Fibroblast of lung (primary cell): ENCODE results near the gene TAS2R41. TPM values are rescaled to one million over a fixed set of nuclear protein-coding genes. Genes with fewer than 3 reads are reported as not detected.

Source experiments
- DNase-seq, 2 donors: peaks; one replicate each; pipeline versions ENCODE4 v3.0.0 to v3.0.0-alpha.2; 2010; ENCODE audit warnings: low read depth in 2 of 2
- H2AFZ ChIP-seq: 2 replicates; pipeline ENCODE4 v1.5.1; 2012; ENCODE audit warnings: low read length, control low read depth, inconsistent platforms
- H3K27ac ChIP-seq: 2 replicates; pipeline ENCODE4 v1.5.1; 2011; ENCODE audit warnings: low read length, control low read depth; ENCODE audit not compliant: insufficient read depth
- H3K27me3 ChIP-seq: 2 replicates; pipeline ENCODE4 v1.5.1; 2011; ENCODE audit warnings: mild to moderate bottlenecking, low read length; ENCODE audit not compliant: control insufficient read depth, insufficient read depth
- H3K36me3 ChIP-seq: 2 replicates; pipeline ENCODE4 v1.5.1; 2011; ENCODE audit warnings: low read length; ENCODE audit not compliant: control insufficient read depth, insufficient read depth
- H3K4me1 ChIP-seq: 2 replicates; pipeline ENCODE4 v1.5.1; 2011; ENCODE audit warnings: low read length; ENCODE audit not compliant: control insufficient read depth, insufficient read depth; ENCODE audit errors: extremely low read depth
- H3K4me2 ChIP-seq: 2 replicates; pipeline ENCODE4 v1.5.1; 2011; ENCODE audit warnings: low read length, control low read depth; ENCODE audit not compliant: insufficient read depth; ENCODE audit errors: extremely low read depth
- H3K4me3 ChIP-seq, 4 experiments: fragments of 200-600 bp in 1 of 4; sonication (generic) in 1 of 4; replicated peaks in 1 of 4; 2 replicates each; pipeline ENCODE4 v1.5.1; 2011 to 2016; ENCODE audit warnings: low read length in 4 of 4, low read depth in 3 of 4, mild to moderate bottlenecking in 3 of 4, control low read depth in 2 of 4, inconsistent platforms in 1 of 4, mixed read lengths in 1 of 4; ENCODE audit not compliant: insufficient read depth in 1 of 4; ENCODE audit errors: control extremely low read depth in 1 of 4
- H3K79me2 ChIP-seq: 2 replicates; pipeline ENCODE4 v1.5.1; 2012; ENCODE audit warnings: mild to moderate bottlenecking, low read length, inconsistent platforms; ENCODE audit not compliant: control insufficient read depth, insufficient read depth
- H3K9ac ChIP-seq: 2 replicates; pipeline ENCODE4 v1.5.1; 2011; ENCODE audit warnings: mild to moderate bottlenecking, low read length, control low read depth; ENCODE audit not compliant: insufficient read depth
- H3K9me3 ChIP-seq: 2 replicates; pipeline ENCODE4 v1.5.1; 2012; ENCODE audit warnings: low read depth, low read length; ENCODE audit not compliant: control insufficient read depth, insufficient read depth
- H4K20me1 ChIP-seq: 2 replicates; pipeline ENCODE4 v1.5.1; 2011; ENCODE audit warnings: low read length; ENCODE audit not compliant: control insufficient read depth, insufficient read depth; ENCODE audit errors: extremely low read depth
- CTCF ChIP-seq, 2 donors: IDR thresholded peaks in 1 of 2; conservative IDR thresholded peaks in 1 of 2; 1 replicate in 1 of 2; 2 replicates in 1 of 2; pipeline ENCODE4 v1.5.1; 2011 to 2012; ENCODE audit warnings: low read length in 2 of 2, control low read depth in 1 of 2, inconsistent platforms in 1 of 2, low read depth in 1 of 2, mild to moderate bottlenecking in 1 of 2
- EZH2 ChIP-seq: IDR thresholded peaks from 2 replicates; pipeline ENCODE4 v1.5.1; 2012; ENCODE audit warnings: low read length, control low read depth, mild to moderate bottlenecking; ENCODE audit errors: missing control alignments
- polyA plus RNA-seq, 2 donors: library from polyadenylated mRNA; depleted of rRNA in 1 of 2; stranded (reverse) in 1 of 2; unstranded in 1 of 2; fragments of >200 nt; gene quantifications; 2 replicates each; pipeline ENCODE4 v1.2.1, GENCODE V29; 2011 to 2012; ENCODE audit warnings: missing spikeins in 1 of 2
- total RNA-seq: library from RNA; depleted of rRNA; stranded (reverse); fragments of >200 nt; gene quantifications from 2 replicates; pipeline ENCODE4 v1.2.1, GENCODE V29; 2014

Gene TAS2R41
- total and polyA plus RNA-seq, 2 donors (not counting 1 experiment from before 2014, with no cell fraction given), result not detected

- no peaks in the 10 kb centered on the region for H3K9me3 ChIP-seq
- H3K27me3 ChIP-seq, result no peaks in the 10 kb centered on the region
- no peak overlapping the region for H3K9ac ChIP-seq
- H3K36me3 ChIP-seq, result no peaks in the 10 kb centered on the region
- H4K20me1 ChIP-seq, result no peaks in the 10 kb centered on the region
- no peaks in the 10 kb centered on the region for H3K79me2 ChIP-seq
- H3K4me1 ChIP-seq, result peaks cover 2% of the 10 kb centered on the region
- no peak overlapping the region for H2AFZ ChIP-seq
- no peak for DNase-seq
- no peak overlapping the region for H3K4me2 ChIP-seq
- no peak overlapping the region for H3K27ac ChIP-seq
- TF ChIP-seq EZH2 (no peak), CTCF (conservative IDR thresholded peaks at IDR 0.05 in 1 of 2, IDR thresholded peaks at IDR 0.05 in 1 of 2; ENCODE audit: low read depth in 1 of 2, low read length in 2 of 2) (no peak)
- no peak overlapping the region for H3K4me3 ChIP-seq
Measured at GRCh38 chr7:143514995-143515735, 37.5 kb downstream of the TAS2R41 start.

DNA sequence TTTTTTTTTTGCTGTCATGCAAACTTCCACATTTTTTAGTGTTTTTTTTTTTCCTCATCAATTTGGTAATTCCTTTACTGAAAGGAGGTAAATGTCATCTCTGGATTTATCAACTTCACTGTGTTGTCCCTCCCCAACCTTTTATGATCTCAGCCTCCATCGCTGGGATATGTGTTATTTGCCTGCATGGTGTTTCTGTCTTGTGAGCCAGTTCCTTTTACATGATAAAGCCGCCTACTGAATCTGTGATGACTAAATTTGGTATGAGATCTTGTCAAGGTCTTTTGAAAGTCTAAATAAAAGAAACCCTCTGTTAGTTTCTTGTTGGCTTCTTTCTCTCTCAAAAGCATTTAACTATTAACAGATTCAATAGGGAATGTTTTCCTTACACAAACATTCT lies 39.3 kb downstream of the TAS2R41 start:
- Histone ChIP-seq H3K4me1 (peaks cover 2% of the 10 kb centered on the region), H3K27ac (no peak overlapping the region), H3K79me2 (no peaks in the 10 kb centered on the region), H3K9ac (no peak overlapping the region), H3K9me3 (no peaks in the 10 kb centered on the region), H3K4me3 (no peak overlapping the region), H3K4me2 (no peak overlapping the region), H2AFZ (no peak overlapping the region), H3K27me3 (no peaks in the 10 kb centered on the region), H3K36me3 (no peaks in the 10 kb centered on the region), H4K20me1 (no peaks in the 10 kb centered on the region)
- DNase-seq, result no peak
- no peak for TF ChIP-seq CTCF (conservative IDR thresholded peaks at IDR 0.05 in 1 of 2, IDR thresholded peaks at IDR 0.05 in 1 of 2; ENCODE audit: low read depth in 1 of 2, low read length in 2 of 2)
- no peak for TF ChIP-seq EZH2

DNA sequence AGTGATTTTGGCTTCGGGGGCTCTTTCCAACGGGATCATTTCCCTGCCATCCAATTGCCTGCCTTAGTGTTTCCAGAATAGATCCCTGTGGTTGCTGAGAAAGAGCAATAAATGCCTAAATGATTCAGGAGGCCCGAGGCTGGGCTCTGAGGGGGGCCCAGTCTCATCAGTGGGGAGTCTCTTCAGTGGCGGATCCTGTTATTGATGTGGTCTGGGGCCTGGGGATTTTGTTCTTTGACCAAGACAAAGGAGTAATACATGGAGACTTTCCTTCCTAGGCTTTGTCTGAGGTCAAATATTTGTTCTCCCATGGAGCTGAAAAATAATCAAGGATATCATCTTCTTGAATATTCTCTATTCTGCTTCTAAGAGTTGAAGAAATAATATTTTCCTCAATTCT lies 40.8 kb downstream of the TAS2R41 start:
- H3K27me3 ChIP-seq, result no peaks in the 10 kb centered on the region
- no peak overlapping the region for H2AFZ ChIP-seq
- H3K9me3 ChIP-seq, result no peaks in the 10 kb centered on the region
- H3K4me1 ChIP-seq, result peaks cover 2% of the 10 kb centered on the region
- no peaks in the 10 kb centered on the region for H3K36me3 ChIP-seq
- no peak for TF ChIP-seq CTCF (conservative IDR thresholded peaks at IDR 0.05 in 1 of 2, IDR thresholded peaks at IDR 0.05 in 1 of 2; ENCODE audit: low read depth in 1 of 2, low read length in 2 of 2)
- TF ChIP-seq EZH2, result no peak
- no peak for DNase-seq
- H3K79me2 ChIP-seq, result no peaks in the 10 kb centered on the region
- no peak overlapping the region for H3K9ac ChIP-seq
- no peak overlapping the region for H3K4me3 ChIP-seq
- no peaks in the 10 kb centered on the region for H4K20me1 ChIP-seq
- H3K27ac ChIP-seq, result no peak overlapping the region
- H3K4me2 ChIP-seq, result no peak overlapping the region
